HUES64 (cell line): ENCODE results near the gene HOXB9.
A peak's percentile ranks its signal among the peaks of the same experiment; 100 is the strongest.

Source experiments
- H3K27ac ChIP-seq: 2 replicates; pipeline ENCODE4 v1.7.0; 2013; ENCODE audit warnings: low read depth, low read length, inconsistent platforms
- H3K27me3 ChIP-seq: 2 replicates; pipeline ENCODE4 v1.6.1; 2013; ENCODE audit warnings: mild to moderate bottlenecking, low read length; ENCODE audit not compliant: insufficient read depth
- H3K36me3 ChIP-seq: 2 replicates; pipeline ENCODE4 v1.6.1; 2013; ENCODE audit warnings: mild to moderate bottlenecking, low read length; ENCODE audit not compliant: insufficient read depth
- H3K4me1 ChIP-seq: 2 replicates; pipeline ENCODE4 v1.6.1; 2013; ENCODE audit warnings: mild to moderate bottlenecking, low read length, moderate library complexity; ENCODE audit not compliant: insufficient read depth
- H3K4me3 ChIP-seq: 2 replicates; pipeline ENCODE4 v1.5.1; 2013; ENCODE audit warnings: mild to moderate bottlenecking, low read length, moderate library complexity
- H3K9ac ChIP-seq: 2 replicates; pipeline ENCODE4 v1.6.1; 2013; ENCODE audit warnings: mild to moderate bottlenecking, low read depth, low read length
- H3K9me3 ChIP-seq: 2 replicates; pipeline ENCODE4 v1.6.1; 2013; ENCODE audit warnings: low read depth, low read length; ENCODE audit not compliant: insufficient read depth
- WGBS: fragments of 150-250, 120-280 bp; methylation state at CpG from one replicate; pipeline ENCODE4 v1.1.7; 2013; ENCODE audit warnings: missing lambda C conversion rate; 5-methylcytosine and 5-hydroxymethylcytosine counted together

The HOXB9 gene

GRCh38 chr17:48637323-48638260 is 11.4 kb upstream of the HOXB9 start:
- Histone ChIP-seq H3K36me3 (no peaks in the 10 kb centered on the region), H3K9me3 (no peaks in the 10 kb centered on the region), H3K27ac (no peak overlapping the region), H3K4me3 (no peak overlapping the region), H3K4me1 (0 out of 2 replicates have a peak, but pooled peaks cover 1% of the 10 kb centered on the region), H3K27me3 (peaks cover 100% of the 10 kb centered on the region), H3K9ac (no peak overlapping the region)
- whole genome bisulfite sequencing = 43% methylated on average over 18 of the region's 18 CpGs

GRCh38 chr17:48636177-48637018 is 10.2 kb upstream of the HOXB9 start:
- Histone ChIP-seq H3K4me1 (0 out of 2 replicates have a peak, but pooled peaks cover 3% of the 10 kb centered on the region), H3K9me3 (no peaks in the 10 kb centered on the region), H3K4me3 (peak overlapping the region; percentile 15; the same call in 1 of the 2 replicates), H3K27me3 (peaks cover 100% of the 10 kb centered on the region), H3K36me3 (no peaks in the 10 kb centered on the region), H3K9ac (no peak overlapping the region), H3K27ac (no peak overlapping the region)
- 2% methylated on average over 38 of the region's 39 CpGs for WGBS

- Histone ChIP-seq H3K27ac (no peak overlapping the region), H3K27me3 (peaks cover 100% of the 10 kb centered on the region)
- WGBS = 36% methylated on average over 20 of the region's 20 CpGs
These were observed 8.5 kb upstream of the HOXB9 start for GRCh38 chr17:48634493-48635208.

GRCh38 chr17:48633266-48633677 is 7.1 kb upstream of the HOXB9 start:
- Histone ChIP-seq H3K9me3 (no peaks in the 10 kb centered on the region), H3K4me3 (no peak overlapping the region), H3K27ac (no peak overlapping the region), H3K9ac (no peak overlapping the region), H3K4me1 (0 out of 2 replicates have a peak, but pooled peaks cover 3% of the 10 kb centered on the region), H3K27me3 (peaks cover 100% of the 10 kb centered on the region), H3K36me3 (no peaks in the 10 kb centered on the region)
- WGBS = 3% methylated on average over 35 of the region's 35 CpGs

More at GRCh38 chr17:48634493-48635208, 8.5 kb upstream of the HOXB9 start:
- H3K9me3 ChIP-seq = no peaks in the 10 kb centered on the region
- 0 out of 2 replicates have a peak, but pooled peaks cover 3% of the 10 kb centered on the region for H3K4me1 ChIP-seq
- H3K4me3 ChIP-seq = no peak overlapping the region
- no peak overlapping the region for H3K9ac ChIP-seq
- no peaks in the 10 kb centered on the region for H3K36me3 ChIP-seq

- H3K27ac ChIP-seq = no peak overlapping the region
- H3K27me3 ChIP-seq = peaks cover 100% of the 10 kb centered on the region
- no peak overlapping the region for H3K4me3 ChIP-seq
- WGBS = 13% methylated on average over 7 of the region's 7 CpGs
- no peaks in the 10 kb centered on the region for H3K9me3 ChIP-seq
- no peaks in the 10 kb centered on the region for H3K36me3 ChIP-seq
- no peak overlapping the region for H3K9ac ChIP-seq
- 0 out of 2 replicates have a peak, but pooled peaks cover 3% of the 10 kb centered on the region for H3K4me1 ChIP-seq
These were observed 6.6 kb upstream of the HOXB9 start for GRCh38 chr17:48632579-48633265.

GRCh38 chr17:48631693-48632578 is 5.8 kb upstream of the HOXB9 start:
- H3K36me3 ChIP-seq = no peaks in the 10 kb centered on the region
- 10% methylated on average over 7 of the region's 7 CpGs for WGBS

GRCh38 chr17:48630925-48631692 is 5.0 kb upstream of the HOXB9 start:
- 26% methylated on average over 14 of the region's 15 CpGs for WGBS
- Histone ChIP-seq H3K27ac (no peak overlapping the region), H3K4me1 (peaks cover 7% of the 10 kb centered on the region; the same call in 1 of the 2 replicates), H3K4me3 (no peak overlapping the region), H3K9me3 (no peaks in the 10 kb centered on the region), H3K27me3 (peaks cover 100% of the 10 kb centered on the region), H3K36me3 (no peaks in the 10 kb centered on the region), H3K9ac (no peak overlapping the region)

More at GRCh38 chr17:48631693-48632578, 5.8 kb upstream of the HOXB9 start:
- Histone ChIP-seq H3K4me3 (no peak overlapping the region), H3K9ac (no peak overlapping the region), H3K27me3 (peaks cover 100% of the 10 kb centered on the region), H3K4me1 (peaks cover 4% of the 10 kb centered on the region; the same call in 1 of the 2 replicates), H3K27ac (no peak overlapping the region), H3K9me3 (no peaks in the 10 kb centered on the region)

GRCh38 chr17:48630009-48630924 is 4.1 kb upstream of the HOXB9 start:
- Histone ChIP-seq H3K4me1 (peaks cover 11% of the 10 kb centered on the region; the same call in 1 of the 2 replicates), H3K9me3 (no peaks in the 10 kb centered on the region), H3K9ac (no peak overlapping the region), H3K27me3 (peaks cover 100% of the 10 kb centered on the region), H3K4me3 (no peak overlapping the region), H3K27ac (no peak overlapping the region), H3K36me3 (no peaks in the 10 kb centered on the region)
- WGBS = 36% methylated on average over 13 of the region's 15 CpGs
